Central memory CD4-positive, alpha-beta T cell (primary cell): ENCODE measurements around the gene PHYKPL.

Source experiments
- DNase-seq: peaks from one replicate; pipeline ENCODE4 v3.0.0; 2022

PHYKPL gene

GRCh38 chr5:178221853-178222252 is 10.7 kb downstream of the PHYKPL start:
- DNase-seq: no peak

DNA sequence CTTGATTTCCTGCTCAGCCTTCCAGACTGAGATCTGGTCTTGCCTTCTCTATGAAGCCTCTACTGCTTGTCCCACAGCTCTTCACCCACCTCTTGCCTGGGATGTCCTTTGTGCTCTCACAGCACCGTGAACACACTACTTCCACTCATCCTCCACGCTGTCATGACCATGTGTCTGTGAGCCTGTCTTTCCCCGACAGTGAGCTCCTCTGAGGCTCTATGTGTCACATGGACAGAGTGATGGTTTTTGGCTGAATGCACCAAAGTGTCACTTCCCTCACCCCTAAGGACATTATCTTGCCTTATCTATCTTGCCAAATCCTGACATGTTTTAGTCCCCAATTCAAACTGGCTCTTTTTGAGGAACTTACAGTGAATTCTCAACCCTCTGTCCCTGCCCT is 11.3 kb downstream of the PHYKPL start:
- DNase-seq: no peak

DNA sequence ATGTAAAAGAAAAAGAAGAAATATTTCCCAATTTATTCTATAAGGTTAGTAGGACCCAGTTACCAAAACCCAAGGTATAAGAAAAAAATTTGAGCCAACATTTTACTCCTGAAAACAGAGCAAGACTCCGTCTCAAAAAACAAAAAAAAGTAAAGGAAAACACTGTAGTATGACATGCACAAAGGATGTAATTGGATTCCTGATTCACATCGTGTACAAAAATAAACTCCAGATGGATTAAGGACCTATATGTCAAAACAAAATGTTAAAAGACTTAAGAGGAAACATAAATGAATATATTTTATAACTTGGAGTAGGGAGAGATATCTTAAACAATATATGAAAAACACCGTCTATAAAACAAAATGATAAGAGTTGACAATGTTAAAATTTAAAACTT is 13.8 kb downstream of the PHYKPL start:
- no peak for DNase-seq

GRCh38 chr5:178218237-178218776 is 14.3 kb downstream of the PHYKPL start:
- no peak for DNase-seq

DNA sequence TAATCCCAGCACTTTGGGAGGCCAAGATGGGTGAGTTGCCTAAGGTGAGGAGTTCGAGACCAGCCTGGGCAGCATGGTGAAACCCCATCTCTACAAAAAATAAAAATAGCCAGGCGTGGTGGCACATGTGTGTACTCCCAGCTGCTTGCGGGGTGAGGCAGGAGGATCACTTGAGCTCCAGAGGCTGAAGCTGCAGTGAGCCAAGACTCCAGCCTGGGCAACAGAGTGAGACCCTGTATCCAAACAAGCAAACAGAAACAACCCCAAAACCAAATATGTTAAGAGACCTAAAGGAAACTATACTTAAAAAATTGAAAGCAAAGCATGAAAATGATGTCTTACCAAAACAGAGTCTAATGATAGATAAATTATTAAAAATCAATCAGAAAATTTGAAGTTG is 15.8 kb downstream of the PHYKPL start:
- DNase-seq: no peak

DNA sequence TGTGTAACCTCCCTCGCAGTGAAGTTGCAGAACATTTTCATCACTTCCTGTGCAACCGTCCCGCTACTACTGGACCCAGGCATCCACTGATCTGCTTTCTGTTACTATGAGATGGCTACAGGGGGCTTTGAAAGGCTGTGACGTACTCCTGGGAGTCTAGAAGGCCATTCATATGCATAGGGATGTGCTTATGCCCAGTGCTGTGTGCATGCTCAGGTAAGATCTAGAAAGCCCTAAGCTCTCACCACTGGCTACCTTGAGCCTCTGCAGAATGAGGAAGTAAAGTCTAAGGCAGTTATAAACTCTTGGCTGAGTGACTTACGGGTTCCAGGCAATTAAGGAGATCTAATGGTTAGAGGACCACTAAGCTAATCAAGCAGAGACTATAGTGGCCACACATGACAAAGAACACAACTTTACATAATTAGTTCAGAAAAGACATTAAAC is 16.5 kb downstream of the PHYKPL start:
- DNase-seq: no peak

DNA sequence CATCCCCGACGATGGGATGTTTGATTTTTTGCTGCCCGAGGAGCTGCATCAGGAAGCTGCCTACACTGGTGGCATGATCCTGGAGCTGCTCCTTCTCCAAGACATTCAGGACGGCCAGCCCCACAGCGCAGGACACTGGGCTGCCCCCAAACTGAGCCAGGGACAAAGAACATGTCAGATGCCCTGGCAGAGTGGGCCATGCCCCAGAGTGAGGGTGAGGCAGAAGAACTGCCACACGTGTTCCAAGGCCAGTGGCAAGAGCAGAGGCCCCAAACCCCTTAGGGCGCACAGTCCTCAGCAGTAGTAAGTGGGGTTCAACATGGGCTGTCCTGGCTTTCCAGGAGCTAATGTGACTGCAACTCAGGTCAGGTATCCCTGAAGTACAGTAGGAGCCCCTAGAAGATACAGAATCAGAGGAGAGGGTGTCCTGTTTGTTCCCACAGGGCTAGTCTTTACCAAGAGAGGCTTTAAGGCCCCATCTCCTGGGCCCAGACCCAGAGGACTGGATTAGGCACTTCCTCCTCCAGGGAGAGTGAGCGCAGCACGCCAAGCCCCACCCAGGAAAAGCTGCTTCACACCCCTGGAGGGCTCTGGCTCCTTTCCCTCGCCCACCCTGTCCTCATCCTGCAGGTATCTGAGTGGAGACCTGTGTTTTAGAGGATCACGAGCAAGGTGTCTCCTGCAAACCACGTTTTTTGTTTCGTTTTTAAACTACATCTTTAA is 17.2 kb downstream of the PHYKPL start:
- DNase-seq: no peak

DNA sequence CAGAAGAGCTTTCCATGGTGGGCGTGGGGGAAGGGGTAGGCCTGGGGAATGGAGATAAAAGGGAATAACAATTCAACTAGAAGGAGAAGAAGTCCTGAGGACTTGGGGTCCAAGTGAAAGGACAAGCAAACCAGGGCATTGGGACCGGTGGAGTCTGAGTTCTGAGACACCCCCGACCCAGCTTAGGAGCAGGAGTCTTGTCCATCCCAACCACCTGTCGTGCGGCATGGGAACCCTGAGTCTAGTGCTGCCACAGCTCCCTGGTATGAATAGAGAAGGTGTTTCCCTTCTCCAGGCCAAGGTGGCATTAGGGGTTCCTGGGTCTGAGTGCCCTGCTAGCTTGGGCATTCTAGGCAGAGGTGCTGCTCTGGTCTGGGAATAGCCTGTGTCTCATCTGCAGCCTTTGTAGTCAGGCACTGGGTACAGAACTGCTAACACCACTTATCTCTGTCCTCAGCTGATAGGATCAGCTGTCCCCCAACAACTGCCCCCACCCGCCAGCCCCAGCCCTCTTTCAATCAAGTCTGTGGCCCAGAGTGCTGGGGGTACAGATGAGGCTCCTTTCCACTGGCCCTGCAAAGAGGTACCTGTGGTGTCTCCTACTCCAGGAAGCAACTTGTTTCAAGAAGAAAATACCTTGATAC is 18.3 kb downstream of the PHYKPL start:
- no peak for DNase-seq

DNA sequence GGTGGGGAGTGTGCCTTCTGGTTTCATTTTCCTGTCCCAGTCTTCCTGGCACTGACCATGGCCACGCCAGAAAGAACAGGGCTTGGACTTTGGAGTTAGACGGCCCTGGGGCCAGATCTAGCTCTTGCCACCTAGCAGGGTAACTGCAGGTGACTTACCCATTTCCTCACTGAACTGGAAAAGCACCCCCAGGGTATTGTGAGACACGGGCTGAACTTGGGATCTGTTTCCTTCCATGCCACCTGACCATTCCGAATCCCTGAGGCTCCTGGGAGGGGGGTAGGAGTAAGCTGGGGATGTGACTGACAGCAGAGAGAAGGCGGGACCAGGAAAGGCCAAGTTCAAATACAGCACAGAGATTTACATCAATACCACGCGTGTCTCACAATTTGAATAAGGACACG is 18.9 kb downstream of the PHYKPL start:
- no peak for DNase-seq

- no peak for DNase-seq
Observed at GRCh38 chr5:178213003-178213461, 19.6 kb downstream of the PHYKPL start.

DNA sequence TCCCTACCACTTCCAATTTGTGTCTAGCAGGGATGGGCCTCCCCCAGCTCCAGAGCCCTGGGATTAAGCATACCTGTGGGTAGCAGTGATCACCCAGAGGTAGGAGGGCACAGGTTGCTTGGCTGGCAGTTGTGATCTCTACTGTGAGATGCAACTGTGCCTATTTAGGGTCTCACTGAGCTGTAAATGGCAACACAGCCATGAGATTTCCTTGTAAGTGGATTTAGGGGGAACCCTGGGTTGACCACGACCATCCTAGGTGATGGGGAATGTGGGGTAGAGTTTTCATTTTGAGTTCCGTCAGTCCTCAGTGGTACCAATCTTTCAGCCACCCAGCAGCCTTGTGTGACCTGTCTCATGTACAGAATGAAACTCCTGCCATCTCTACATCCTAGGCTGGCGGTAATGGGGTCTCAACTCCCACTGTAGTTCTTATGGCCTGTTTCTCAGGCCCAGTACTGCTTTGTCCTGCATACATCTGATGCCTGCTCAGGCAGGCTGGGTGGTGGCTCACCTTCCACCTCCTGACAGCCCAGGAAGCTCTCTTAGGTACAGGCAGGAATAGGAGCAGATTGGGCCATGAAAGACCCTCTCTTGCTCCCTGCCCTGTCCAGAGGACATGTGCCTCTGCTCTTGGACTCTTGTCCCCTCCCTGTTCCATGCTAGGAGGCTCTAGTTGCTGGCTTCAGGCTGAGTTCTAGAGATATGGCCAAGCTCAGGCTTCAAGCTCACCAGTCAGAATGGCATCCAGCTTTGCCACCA is 20.2 kb downstream of the PHYKPL start:
- DNase-seq: no peak

GRCh38 chr5:178211095-178212048 is 21.2 kb downstream of the PHYKPL start:
- no peak for DNase-seq

- no peak for DNase-seq
Observed at GRCh38 chr5:178210686-178211085, 21.9 kb downstream of the PHYKPL start.

DNA sequence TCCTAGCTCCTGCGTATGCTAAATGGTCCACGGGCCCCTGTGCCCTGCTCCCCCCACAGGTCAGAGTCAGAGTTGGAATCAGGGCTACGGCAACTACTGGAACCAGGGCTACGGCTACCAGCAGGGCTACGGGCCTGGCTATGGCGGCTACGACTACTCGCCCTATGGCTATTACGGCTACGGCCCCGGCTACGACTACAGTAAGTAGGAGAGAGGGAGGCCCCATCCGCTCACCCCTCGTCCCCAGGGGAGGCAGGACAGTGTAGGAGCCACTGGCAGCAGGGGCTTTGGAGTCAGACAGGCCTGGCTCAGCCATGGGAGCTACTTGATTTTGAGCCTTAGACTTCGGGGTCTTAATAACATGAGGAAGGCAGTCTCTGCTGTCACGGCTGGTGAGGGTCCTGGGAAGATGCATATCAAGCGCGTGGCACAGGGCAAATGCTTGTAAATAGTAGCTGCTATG is 22.5 kb downstream of the PHYKPL start:
- no peak for DNase-seq

GRCh38 chr5:178209334-178210072 is 23.1 kb downstream of the PHYKPL start:
- no peak for DNase-seq

DNA sequence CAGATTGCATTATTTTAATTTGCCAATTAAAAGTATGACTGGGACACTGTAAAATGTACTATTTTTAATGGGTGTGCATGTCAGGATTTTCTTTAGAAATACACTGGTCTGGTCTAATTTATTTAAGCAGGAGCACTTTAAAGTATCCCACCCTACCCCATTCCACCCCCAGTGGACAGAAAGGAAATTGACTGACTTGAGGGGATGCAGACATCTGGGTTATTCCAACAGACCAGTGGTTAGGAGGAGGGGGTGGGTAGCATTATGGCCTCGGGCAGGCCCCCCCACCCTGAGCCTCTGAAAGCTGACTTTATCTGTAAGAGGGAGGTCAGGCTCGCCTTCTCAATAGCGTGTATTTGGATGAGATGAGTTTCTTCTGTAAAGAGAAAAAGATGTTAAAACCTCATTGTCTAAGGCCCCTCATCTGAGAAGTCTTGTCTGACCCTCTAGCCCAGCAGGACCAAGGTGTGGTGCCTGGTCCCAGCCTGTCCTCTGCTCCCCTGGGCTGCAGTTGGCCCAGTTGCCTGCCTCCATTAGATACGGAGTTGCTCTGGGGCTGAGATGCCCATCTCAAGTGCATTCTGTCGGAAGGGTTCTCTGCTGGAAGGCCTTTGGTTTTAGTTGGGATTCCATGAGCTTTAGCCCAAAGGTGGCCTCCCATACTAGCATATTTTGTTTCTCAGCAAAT is 23.9 kb downstream of the PHYKPL start:
- DNase-seq: no peak

DNA sequence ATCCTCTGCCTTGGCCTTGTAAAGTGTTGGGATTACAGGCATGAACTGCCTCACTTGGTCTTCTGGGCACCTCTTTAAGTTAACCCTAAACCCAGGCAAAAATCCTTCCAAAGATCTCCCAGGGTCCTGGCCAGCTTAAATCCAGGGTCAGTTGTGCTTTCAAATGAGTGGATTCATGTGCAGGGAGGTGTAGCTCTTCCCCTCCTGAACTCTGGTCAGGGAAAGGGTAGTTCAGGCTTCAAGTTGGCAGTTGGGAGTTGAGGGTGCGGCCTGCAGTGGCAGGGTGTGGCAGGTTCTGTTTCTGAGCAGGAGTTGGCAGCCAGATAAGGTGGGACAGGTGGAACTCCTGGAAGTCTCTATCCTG is 24.7 kb downstream of the PHYKPL start:
- no peak for DNase-seq

- no peak for DNase-seq
Observed at GRCh38 chr5:178207183-178207916, 25.3 kb downstream of the PHYKPL start.

DNA sequence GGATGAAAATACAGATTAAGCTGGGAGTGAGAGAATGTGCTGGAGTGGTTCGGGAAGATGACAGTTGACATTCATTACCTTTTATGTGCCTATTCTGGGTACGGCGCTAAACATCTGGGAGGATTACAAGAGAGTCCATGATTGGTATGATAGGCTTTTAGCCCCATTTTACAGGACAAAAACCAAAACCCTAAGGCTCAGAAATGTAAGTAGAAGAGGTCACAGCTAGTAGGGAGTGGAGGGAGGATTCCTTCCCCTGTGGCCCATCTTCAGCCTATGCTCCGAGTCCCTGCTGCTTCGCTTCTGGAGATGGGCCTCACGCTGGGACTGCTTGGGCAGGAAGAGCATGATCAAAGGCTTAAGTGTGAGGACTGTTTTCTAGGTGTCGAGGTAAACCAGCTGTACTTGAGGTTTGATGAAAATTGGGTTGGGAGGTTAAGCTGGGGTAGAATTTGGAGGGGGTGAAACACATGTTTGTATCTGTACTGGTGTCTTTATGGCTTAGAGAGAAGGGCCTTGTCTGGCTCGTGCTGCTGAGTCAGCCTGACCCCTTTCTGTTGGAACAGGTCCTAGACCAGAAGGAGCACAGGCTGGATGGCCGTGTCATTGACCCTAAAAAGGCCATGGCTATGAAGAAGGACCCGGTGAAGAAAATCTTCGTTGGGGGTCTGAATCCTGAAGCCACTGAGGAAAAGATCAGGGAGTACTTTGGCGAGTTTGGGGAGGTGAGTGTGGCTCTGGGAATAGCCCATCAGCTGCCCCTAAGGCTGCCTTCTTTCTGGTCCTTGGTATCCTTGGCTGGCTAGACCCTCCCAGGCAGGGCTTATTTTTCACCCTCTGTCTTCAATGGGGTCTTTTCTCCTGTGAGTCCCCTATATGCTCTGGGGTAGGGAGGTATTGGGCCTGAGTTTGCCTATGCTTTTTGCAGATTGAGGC is 26.2 kb downstream of the PHYKPL start:
- peak; percentile 26 for DNase-seq
